ENCODE results near the gene RPL10A.
"Not testable (repeated sequence)": the region's sequence is repeated elsewhere in the genome, so short reads cannot be mapped to it uniquely, and the experiment has no call there.

Gene RPL10A

DNA sequence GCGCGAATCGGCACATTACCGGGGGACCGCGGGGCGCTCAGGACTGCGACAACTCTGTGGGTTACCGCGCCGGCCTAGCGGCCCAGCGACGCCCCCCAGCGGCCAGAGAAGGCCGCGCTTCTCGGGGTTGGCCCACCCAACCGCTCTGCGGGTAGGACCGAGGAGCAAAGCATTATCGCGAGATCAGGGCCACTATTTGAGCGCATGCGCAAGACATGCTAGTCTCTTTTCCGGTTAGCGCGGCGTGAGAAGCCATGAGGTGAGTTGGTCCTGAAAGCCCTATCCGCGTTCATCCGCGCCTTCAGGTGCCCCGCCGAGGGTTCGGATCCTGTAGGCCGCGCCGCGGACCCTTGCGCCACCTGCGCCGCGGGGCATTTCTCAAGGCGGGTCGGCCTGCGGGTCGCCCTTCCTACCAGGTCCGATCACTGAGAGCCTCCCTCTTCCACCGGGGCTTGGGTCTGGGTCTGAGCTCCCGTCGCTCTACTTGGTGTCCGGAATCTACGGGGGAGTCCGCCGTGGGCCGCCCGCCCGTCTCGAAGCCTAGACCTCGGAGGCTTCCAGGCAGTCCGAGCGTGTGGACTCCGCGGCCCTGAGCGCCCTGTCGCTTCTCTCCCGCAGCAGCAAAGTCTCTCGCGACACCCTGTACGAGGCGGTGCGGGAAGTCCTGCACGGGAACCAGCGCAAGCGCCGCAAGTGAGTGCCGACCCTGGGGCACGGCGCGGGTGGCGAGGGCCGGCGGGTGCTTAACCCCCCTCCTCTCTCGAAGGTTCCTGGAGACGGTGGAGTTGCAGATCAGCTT, at the start of gene RPL10A:
RPL10A (plus strand) TSS at position 221 of the 799 bp plus-strand sequence; CDS start at position 255, 34 bp downstream.
- peak; percentile 63 to 94 (median 91) for DNase-seq

DNA sequence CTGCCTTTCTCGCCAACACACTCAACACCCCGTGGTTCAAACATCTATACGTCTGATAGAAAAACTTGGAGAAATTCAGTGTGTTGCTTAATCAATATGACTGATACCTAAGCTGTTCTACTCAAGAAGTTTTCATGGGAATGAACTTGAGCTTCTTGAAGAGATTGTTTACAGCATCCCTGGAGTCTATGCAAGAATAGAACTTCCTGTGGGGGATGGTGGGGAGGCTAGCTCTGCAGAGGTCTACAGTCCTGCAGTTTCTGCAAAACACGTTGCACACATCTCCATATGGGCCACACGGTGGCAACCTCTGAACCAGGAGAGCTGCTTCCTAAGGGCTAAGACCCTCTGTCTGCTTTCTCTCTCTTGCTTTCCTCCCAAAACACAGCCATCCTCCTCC, 48.8 kb upstream of the RPL10A start:
- DNase-seq, result no peak

DNA sequence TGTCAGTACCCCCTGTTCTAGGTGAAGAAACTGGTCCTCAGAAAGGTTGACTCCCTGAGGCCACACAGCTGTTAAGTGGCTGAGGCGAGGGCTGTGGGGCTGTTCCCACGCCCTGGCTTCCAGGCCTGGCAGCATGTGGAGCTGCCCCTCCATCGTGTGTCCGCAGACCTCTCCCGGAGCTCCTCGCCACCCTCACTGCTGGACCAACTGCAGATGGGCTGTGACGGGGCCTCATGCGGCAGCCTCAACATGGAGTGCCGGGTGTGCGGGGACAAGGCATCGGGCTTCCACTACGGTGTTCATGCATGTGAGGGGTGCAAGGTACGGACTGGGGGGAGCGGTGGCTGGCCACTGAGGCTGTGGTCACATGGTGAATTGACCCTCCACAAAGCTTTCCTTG, 48.2 kb upstream of the RPL10A start:
- no peak for DNase-seq

- DNase-seq, result no peak
These were observed 42.9 kb upstream of the RPL10A start for GRCh38 chr6:35425284-35425683.

DNA sequence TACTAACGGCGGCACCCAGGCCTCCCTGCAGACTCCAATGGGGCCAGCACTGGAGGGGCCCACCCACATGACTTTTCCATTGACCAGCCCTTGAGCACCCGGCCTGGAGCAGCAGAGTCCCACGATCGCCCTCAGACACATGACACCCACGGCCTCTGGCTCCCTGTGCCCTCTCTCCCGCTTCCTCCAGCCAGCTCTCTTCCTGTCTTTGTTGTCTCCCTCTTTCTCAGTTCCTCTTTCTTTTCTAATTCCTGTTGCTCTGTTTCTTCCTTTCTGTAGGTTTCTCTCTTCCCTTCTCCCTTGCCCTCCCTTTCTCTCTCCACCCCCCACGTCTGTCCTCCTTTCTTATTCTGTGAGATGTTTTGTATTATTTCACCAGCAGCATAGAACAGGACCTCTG, 42.1 kb upstream of the RPL10A start:
- peak in 2 of 14 donors; percentile 5 to 10 for DNase-seq

DNA sequence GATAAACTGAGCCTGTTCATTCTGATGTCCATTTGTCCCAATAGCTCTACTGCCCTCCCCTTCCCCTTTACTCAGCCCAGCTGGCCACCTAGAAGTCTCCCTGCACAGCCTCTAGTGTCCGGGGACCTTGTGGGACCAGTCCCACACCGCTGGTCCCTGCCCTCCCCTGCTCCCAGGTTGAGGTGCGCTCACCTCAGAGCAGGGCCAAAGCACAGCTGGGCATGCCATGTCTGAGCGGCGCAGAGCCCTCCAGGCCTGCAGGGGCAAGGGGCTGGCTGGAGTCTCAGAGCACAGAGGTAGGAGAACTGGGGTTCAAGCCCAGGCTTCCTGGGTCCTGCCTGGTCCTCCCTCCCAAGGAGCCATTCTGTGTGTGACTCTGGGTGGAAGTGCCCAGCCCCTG, 40.8 kb upstream of the RPL10A start:
- no peak for DNase-seq

- no peak for DNase-seq
These were observed 40.3 kb upstream of the RPL10A start for GRCh38 chr6:35427851-35428321.

GRCh38 chr6:35428421-35429149, 39.6 kb upstream of the RPL10A start:
- DNase-seq, result no peak

GRCh38 chr6:35429463-35429862, 38.7 kb upstream of the RPL10A start:
- no peak for DNase-seq

GRCh38 chr6:35432291-35432690, 35.9 kb upstream of the RPL10A start:
- no peak for DNase-seq

DNA sequence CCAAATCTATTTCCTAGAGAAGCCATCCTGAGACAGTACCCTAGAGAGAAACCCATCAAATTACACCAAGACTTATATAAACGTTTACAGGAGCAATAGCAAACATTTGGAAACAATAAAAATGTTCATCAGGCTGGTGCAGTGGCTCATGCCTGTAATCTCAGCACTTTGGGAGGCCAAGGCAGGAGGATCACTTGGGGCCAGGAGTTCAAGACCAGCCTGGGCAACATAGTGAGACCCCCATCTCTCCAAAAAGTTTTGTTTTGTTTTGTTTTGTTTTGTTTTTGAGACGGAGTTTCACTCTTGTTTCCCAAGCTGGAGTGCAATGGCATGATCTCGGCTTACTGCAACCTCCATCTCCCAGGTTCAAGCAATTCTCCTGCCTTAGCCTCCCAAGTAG, 35.5 kb upstream of the RPL10A start:
- not testable (repeated sequence) for DNase-seq

DNA sequence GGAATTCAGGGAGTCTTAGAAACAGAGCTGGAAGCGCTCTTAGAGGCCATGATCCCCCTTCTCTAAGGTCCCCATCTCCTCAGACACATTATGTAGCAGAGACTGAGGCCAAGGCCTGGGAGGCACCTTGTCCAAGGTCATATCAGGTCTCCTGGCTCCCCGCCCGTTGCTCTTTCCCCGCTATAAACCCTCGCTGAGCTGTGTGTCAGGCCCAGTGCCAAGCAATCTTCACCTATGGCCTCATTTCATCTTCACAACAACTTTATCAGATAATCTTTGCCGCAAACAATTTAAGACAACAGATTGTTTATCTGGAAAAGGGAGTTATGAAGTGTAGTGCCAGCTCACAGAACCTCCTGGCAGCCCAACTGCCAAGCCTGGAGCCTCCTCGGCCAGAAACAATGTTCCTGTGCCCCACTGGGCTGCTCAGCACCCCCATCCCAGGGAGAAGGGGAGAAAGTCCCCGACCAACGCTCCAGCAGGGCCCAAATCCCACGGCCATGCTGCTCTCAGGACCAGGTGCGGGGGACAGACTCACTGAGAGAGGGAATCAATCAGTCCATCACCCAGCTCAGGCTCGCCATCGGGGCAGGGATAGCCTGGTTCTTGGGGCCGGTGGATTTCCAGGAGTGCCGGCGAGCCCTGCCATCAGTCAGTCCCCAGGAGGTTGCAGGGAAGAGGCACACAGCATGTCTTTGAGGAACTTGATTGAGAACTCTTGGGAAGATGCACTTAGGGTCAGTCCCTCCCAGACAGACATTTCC, 32.9 kb upstream of the RPL10A start:
- DNase-seq, result no peak

- no peak for DNase-seq
These were observed 31.9 kb upstream of the RPL10A start for GRCh38 chr6:35436071-35436857.

DNA sequence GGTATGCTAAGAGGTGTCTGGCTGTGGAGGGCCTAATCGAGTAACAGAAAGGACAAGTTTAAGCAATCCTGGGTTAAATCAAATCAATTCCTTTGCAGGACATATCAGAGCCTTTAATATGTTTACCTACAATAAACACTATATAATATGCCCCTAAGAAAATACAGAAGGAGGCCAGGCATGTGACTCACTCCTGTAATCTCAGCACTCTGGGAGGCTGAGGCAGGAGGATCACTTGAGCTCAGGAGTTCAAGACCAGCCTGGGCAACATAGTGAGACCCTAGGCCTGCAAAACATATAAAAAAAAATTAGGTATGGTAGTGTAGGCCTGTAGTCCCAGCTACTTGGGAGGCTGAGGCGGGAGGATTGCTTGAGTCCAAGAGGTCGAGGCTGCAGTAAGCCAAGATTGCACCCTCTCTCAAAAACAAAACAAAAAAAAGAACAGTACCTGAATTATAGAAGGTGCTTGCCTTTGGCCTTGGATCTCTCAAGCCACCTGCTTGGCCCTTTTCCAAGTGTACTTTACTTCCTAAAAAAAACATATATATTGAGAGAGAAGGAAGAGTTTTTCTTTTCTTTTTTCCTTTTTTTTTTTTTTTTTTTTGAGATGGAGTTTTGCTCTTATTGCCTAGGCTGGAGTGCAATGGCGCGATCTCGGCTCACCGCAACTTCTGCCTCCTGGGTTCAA, 29.7 kb upstream of the RPL10A start:
- not testable (repeated sequence) for DNase-seq

- no peak for DNase-seq
These were observed 28.9 kb upstream of the RPL10A start for GRCh38 chr6:35439308-35439707.

DNA sequence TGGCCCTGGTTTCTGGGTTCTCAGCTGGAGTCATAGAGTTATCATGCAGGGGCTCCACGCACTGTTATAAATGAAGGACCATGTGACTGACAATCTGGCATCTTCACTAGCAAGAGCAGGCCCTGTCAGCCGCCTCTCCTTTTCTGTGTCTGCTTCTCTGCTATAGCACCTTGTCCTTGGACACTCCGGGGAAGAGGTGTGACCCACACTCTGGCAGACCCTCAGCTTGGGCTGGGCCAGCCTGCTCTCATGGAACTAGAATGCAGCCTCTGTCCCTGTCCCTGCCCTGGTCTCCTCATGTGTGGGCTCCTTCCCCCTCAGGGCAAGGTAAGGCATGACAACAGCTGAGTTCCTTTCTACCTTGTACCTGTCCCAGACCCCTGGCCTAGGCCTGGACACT, 27.0 kb upstream of the RPL10A start:
- DNase-seq, result no peak

GRCh38 chr6:35441642-35442041, 26.6 kb upstream of the RPL10A start:
- no peak for DNase-seq

DNA sequence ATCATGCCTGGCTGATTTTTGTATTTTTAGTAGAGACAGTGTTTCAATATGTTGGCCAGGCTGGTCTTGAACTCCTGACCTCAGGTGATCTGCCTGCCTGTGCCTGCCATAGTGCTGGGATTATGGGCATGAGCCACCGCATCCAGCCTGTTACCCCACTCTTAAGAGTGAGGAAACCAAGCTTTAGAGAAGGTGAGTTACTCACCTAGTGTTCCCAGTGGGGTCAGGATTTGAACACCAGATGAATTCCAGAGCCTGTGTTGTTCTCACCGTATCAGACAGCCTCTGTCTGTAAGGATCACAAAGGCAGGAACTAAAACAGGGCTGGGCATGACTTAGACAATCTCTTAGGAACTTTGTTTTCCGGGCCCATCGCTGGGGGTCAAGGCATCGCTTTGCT, 25.5 kb upstream of the RPL10A start:
- no peak for DNase-seq

GRCh38 chr6:35443341-35444030, 24.7 kb upstream of the RPL10A start:
- no peak for DNase-seq

GRCh38 chr6:35445691-35446090, 22.5 kb upstream of the RPL10A start:
- no peak for DNase-seq

- DNase-seq, result no peak
These were observed 20.0 kb upstream of the RPL10A start for GRCh38 chr6:35448191-35448590.
